ENCODE measurements around the gene MMP24OS.

DNA sequence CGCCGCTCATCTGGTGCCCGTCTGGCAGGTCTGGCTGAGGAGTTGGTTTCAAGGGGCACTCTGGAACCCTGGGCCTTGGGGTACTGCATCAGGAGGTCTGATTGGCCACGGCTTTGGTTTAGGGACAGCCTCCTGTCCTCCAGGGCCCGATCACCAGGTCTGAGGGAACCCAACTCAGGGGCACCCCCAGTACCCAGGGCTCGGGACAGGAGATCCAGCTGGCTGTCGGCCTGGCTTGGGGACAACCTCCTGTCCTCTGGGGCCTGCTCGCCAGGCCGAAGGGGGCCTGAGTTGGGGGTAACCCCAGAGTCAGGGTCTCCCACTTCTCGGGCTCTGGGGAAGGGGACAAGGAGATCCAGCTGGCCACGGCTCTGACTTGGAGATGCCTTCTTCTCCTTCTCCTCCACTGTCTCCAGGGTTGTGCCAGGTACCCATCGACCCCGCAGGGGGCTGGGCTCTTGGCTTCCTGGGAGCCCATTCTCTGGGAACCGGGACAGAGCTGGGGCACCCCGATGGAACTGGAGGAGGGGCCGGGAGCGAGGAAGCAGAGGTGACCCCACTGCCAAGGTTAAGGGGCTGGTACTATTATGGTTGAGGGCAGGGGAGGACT, 9.1 kb upstream of the MMP24OS start:
- TF ChIP-seq, protein P1, sequence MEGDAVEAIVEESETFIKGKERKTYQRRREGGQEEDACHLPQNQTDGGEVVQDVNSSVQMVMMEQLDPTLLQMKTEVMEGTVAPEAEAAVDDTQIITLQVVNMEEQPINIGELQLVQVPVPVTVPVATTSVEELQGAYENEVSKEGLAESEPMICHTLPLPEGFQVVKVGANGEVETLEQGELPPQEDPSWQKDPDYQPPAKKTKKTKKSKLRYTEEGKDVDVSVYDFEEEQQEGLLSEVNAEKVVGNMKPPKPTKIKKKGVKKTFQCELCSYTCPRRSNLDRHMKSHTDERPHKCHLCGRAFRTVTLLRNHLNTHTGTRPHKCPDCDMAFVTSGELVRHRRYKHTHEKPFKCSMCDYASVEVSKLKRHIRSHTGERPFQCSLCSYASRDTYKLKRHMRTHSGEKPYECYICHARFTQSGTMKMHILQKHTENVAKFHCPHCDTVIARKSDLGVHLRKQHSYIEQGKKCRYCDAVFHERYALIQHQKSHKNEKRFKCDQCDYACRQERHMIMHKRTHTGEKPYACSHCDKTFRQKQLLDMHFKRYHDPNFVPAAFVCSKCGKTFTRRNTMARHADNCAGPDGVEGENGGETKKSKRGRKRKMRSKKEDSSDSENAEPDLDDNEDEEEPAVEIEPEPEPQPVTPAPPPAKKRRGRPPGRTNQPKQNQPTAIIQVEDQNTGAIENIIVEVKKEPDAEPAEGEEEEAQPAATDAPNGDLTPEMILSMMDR (conservative IDR thresholded peaks at IDR 0.05 in 1 of 2, IDR thresholded peaks at IDR 0.05 in 1 of 2; ENCODE audit: low read depth in 1 of 2, low read length in 2 of 2): no peak
- no peak for TF ChIP-seq EZH2 (IDR thresholded peaks at IDR 0.05; ENCODE audit: low read length, missing control alignments)
